GM12878 (cell line): ENCODE measurements around the gene SUSD1. TPM values are rescaled to one million over a fixed set of nuclear protein-coding genes. Genes with fewer than 3 reads are reported as not detected.

Experiments used
- ATAC-seq: fragments of 200-7000 bp; cut with Tn5 transposase; 3 replicates; pipeline ENCODE4 v1.9.1; 2020; ENCODE audit warnings: mild to moderate bottlenecking, moderate library complexity
- BruUV-seq: library from RNA; stranded (reverse); fragments of 400-500 nt; replicated peaks from 2 replicates; lab custom pipeline; 2021; lab: Mats Ljungman, UMichigan
- CTCF ChIA-PET: fragments of 300-600 bp; sonication (Branson Sonifier 250); formaldehyde crosslinking; extraction: SDS; loops from one replicate; lab custom pipeline; 2021; ENCODE audit warnings: inconsistent platforms; lab: Yijun Ruan, JAX
- POLR2A ChIA-PET: fragments of 350-600 bp; formaldehyde crosslinking; extraction: SDS; loops from one replicate; lab custom pipeline; 2021; ENCODE audit warnings: inconsistent platforms; lab: Charles Lee
- RAD21 ChIA-PET: fragments of 300-600 bp; sonication (Branson Sonifier 250); formaldehyde crosslinking; loops from one replicate; lab custom pipeline; 2023; ENCODE audit warnings: antibody characterized with exemption; ENCODE audit not compliant: unreplicated experiment; lab: Charles Lee
- SMC1A ChIA-PET: fragments of 300-600 bp; sonication (Branson Sonifier 250); formaldehyde crosslinking; loops from one replicate; lab custom pipeline; 2023; ENCODE audit not compliant: unreplicated experiment, uncharacterized antibody; lab: Charles Lee
- DNase-seq: peaks from one replicate; pipeline ENCODE4 v3.0.0-alpha.2; 2011; ENCODE audit warnings: low read depth, low spot score
- FAIRE-seq: peaks from 3 replicates; lab custom pipeline; 2011; peaks lifted over from hg19 to GRCh38; lab: Jason Lieb, UNC
- H2AFZ ChIP-seq: 2 replicates; pipeline ENCODE4 v1.6.0; 2011; ENCODE audit warnings: low read depth, low read length, control low read depth; ENCODE audit not compliant: control insufficient read depth
- H3K27ac ChIP-seq: 2 replicates; pipeline ENCODE4 v1.5.1; 2011; ENCODE audit warnings: control low read depth; ENCODE audit not compliant: control insufficient read depth, insufficient read depth
- H3K27me3 ChIP-seq, 2 experiments: replicated peaks in 1 of 2; 2 replicates each; pipeline versions ENCODE4 v1.6.0 to v1.6.1; 2011; ENCODE audit warnings: low read length in 1 of 2; ENCODE audit not compliant: control insufficient read depth in 2 of 2, insufficient read depth in 2 of 2
- H3K36me3 ChIP-seq, 2 experiments: 2 replicates each; pipeline ENCODE4 v1.5.1; 2011; ENCODE audit warnings: low read length in 1 of 2; ENCODE audit not compliant: control insufficient read depth in 2 of 2, insufficient read depth in 2 of 2
- H3K4me1 ChIP-seq: 2 replicates; pipeline ENCODE4 v1.6.1; 2011; ENCODE audit warnings: mild to moderate bottlenecking, low read length, moderate library complexity, mixed read lengths; ENCODE audit not compliant: control insufficient read depth, insufficient read depth
- H3K4me2 ChIP-seq: 2 replicates; pipeline ENCODE4 v1.6.0; 2011; ENCODE audit warnings: control low read depth; ENCODE audit not compliant: control insufficient read depth, insufficient read depth
- H3K4me3 ChIP-seq: fragments of 200-600 bp; sonication (generic); 2 replicates; pipeline ENCODE4 v1.5.1; 2016
- H3K79me2 ChIP-seq: 2 replicates; pipeline ENCODE4 v1.6.0; 2011; ENCODE audit warnings: low read length; ENCODE audit not compliant: control insufficient read depth, insufficient read depth
- H3K9ac ChIP-seq: 2 replicates; pipeline ENCODE4 v1.8.0; 2011; ENCODE audit warnings: low read length, control low read depth, mixed read lengths; ENCODE audit not compliant: control insufficient read depth, insufficient read depth
- H3K9me3 ChIP-seq: replicated peaks from 3 replicates; pipeline ENCODE4 v1.5.1; 2011; ENCODE audit warnings: mild to moderate bottlenecking, low read length; ENCODE audit not compliant: control insufficient read depth, insufficient read depth
- H4K20me1 ChIP-seq: 2 replicates; pipeline ENCODE4 v1.6.0; 2011; ENCODE audit not compliant: control insufficient read depth, insufficient read depth
- FOXM1 ChIP-seq: IDR thresholded peaks from 2 replicates; pipeline ENCODE4 v1.6.1; 2012; ENCODE audit warnings: low read depth, mild to moderate bottlenecking, inconsistent platforms, low read length, moderate library complexity
- KAT2A ChIP-seq: conservative IDR thresholded peaks from 2 replicates; pipeline ENCODE4 v1.6.1; 2011; ENCODE audit warnings: low read depth, low read length; ENCODE audit not compliant: control insufficient read depth
- NFYA ChIP-seq: IDR thresholded peaks from 2 replicates; pipeline ENCODE4 v1.6.1; 2011; ENCODE audit warnings: low read depth, mild to moderate bottlenecking, low read length, improper control_type of control experiment, borderline replicate concordance
- RUNX3 ChIP-seq: IDR thresholded peaks from 2 replicates; pipeline ENCODE4 v1.6.1; 2012; ENCODE audit warnings: low read length, inconsistent platforms
- WGBS: methylation state at CpG from one replicate; pipeline ENCODE4 v1.1.6; 2016; ENCODE audit warnings: low lambda C conversion rate; ENCODE audit not compliant: insufficient replicate concordance, insufficient coverage; ENCODE audit errors: missing lambda C conversion rate; 5-methylcytosine and 5-hydroxymethylcytosine counted together
- in situ Hi-C: fragments of 300-500 bp; cut with MboI; formaldehyde crosslinking; loops from 9 replicates; pipeline ENCODE4 v1.14.3; 2018; ENCODE audit warnings: mixed read lengths
- intact Hi-C: fragments of 100-400 bp; cut with micrococcal nuclease; formaldehyde crosslinking; loops from one replicate; pipeline ENCODE4 v1.14.2; 2022; ENCODE audit not compliant: unreplicated experiment
- polyA plus RNA-seq, 11 experiments: library from polyadenylated mRNA; depleted of rRNA in 4 of 11; unstranded in 6 of 11; stranded (reverse) in 5 of 11; fragments of >200 nt; fragmentation: Nextera tagmentation in 4 of 11; fragmentation: Illumina TruSeq in 1 of 11; extraction: Ambion mirVana in 4 of 11; extraction: Trizol in 1 of 11; gene quantifications; 1 replicate in 1 of 11; 2 replicates in 10 of 11; pipeline versions ENCODE4 v1.2.1 to v1.2.3, GENCODE V29; 2011 to 2016; ENCODE audit warnings: inconsistent platforms in 2 of 11, missing spikeins in 2 of 11, low read depth in 1 of 11
- total RNA-seq, 4 experiments: library from RNA; depleted of rRNA in 3 of 4; stranded (reverse); fragments of >200 nt in 3 of 4; fragmentation: Illumina TruSeq in 1 of 4; extraction: Trizol in 1 of 4; gene quantifications; 2 replicates each; pipeline versions ENCODE4 v1.2.1 to v1.2.3, GENCODE V29; 2013 to 2021
- TF ChIP-seq, protein P1 (sequence below): IDR thresholded peaks from 2 replicates; pipeline ENCODE4 v1.6.1; 2012; ENCODE audit warnings: low read depth, low read length, improper control_type of control experiment

Gene SUSD1
- total and polyA plus RNA-seq, 10 of the 15 experiments (the other 5 are each of a cell fraction or from before 2014, with no cell fraction given) = 6.7 to 20.8 (median 13.2) TPM

GRCh38 chr9:112084907-112085306 is 90.2 kb downstream of the SUSD1 start:
- intact Hi-C loops (loop anchor here (5.0 to 10.0 kb wide), 2 partner anchors 710 to 737 kb away; no protein-coding TSS in a partner anchor), in situ Hi-C loops (loop anchor here (5.0 kb wide), 1 partner anchor 277 kb away; no protein-coding TSS in a partner anchor)
- no TSS peak for BruUV-seq

GRCh38 chr9:112084334-112084733 is 90.8 kb downstream of the SUSD1 start:
- no peak overlapping the region for H3K4me3 ChIP-seq
- H3K79me2 ChIP-seq = no peaks in the 10 kb centered on the region

More at GRCh38 chr9:112084907-112085306, 90.2 kb downstream of the SUSD1 start:
- H3K27ac ChIP-seq = no peak overlapping the region
- POLR2A ChIA-PET = interaction anchor here (0.9 to 1.3 kb wide), 2 partner anchors 9 to 247 kb away, joined by 3 to 5 read pairs; no protein-coding TSS in a partner anchor
- FAIRE-seq (no peak), DNase-seq (no peak), ATAC-seq (no peak)
- no peak overlapping the region for H2AFZ ChIP-seq
- H3K36me3 ChIP-seq = no peaks in the 10 kb centered on the region
- H3K4me2 ChIP-seq = no peak overlapping the region
- H3K27me3 ChIP-seq = no peaks in the 10 kb centered on the region
- no peaks in the 10 kb centered on the region for H3K79me2 ChIP-seq
- no peak overlapping the region for H3K9ac ChIP-seq
- no peaks in the 10 kb centered on the region for H3K9me3 ChIP-seq
- no peaks in the 10 kb centered on the region for H4K20me1 ChIP-seq
- no peak for TF ChIP-seq FOXM1
- SMC1A ChIA-PET = interaction anchor here (0.7 to 6.1 kb wide), 12 partner anchors 9 to 735 kb away, joined by 3 to 56 read pairs (median 4); no protein-coding TSS in a partner anchor
- CTCF ChIA-PET = interaction anchor here (0.6 to 18.1 kb wide), 11 partner anchors 10 to 818 kb away, joined by 3 to 292 read pairs (median 4); partner anchors contain the start of gene UGCG
- no peaks in the 10 kb centered on the region; the same call in 1 of the 2 replicates for H3K4me1 ChIP-seq
- RAD21 ChIA-PET = interaction anchor here (0.7 to 3.7 kb wide), 8 partner anchors 9 to 735 kb away, joined by 3 to 13 read pairs (median 7); partner anchors contain the start of gene HSDL2
- WGBS = 66% methylated on average over 2 of the region's 2 CpGs
- no peak overlapping the region for H3K4me3 ChIP-seq

More at GRCh38 chr9:112084334-112084733, 90.8 kb downstream of the SUSD1 start:
- Histone ChIP-seq H3K4me2 (no peak overlapping the region), H3K9ac (no peak overlapping the region), H3K36me3 (no peaks in the 10 kb centered on the region), H3K27me3 (no peaks in the 10 kb centered on the region), H3K4me1 (no peaks in the 10 kb centered on the region; the same call in 1 of the 2 replicates), H3K9me3 (no peaks in the 10 kb centered on the region), H2AFZ (no peak overlapping the region), H3K27ac (no peak overlapping the region), H4K20me1 (no peaks in the 10 kb centered on the region)
- ChIA-PET POLR2A (interaction anchor here (1.3 kb wide), 1 partner anchor 9 kb away, joined by 5 read pairs; no protein-coding TSS in a partner anchor), CTCF (interaction anchor here (0.8 to 18.1 kb wide), 10 partner anchors 9 to 819 kb away, joined by 3 to 292 read pairs (median 6); partner anchors contain the start of gene UGCG), RAD21 (interaction anchor here (0.7 to 3.7 kb wide), 7 partner anchors 9 to 325 kb away, joined by 4 to 13 read pairs (median 7); partner anchors contain the start of gene HSDL2), SMC1A (interaction anchor here (0.6 to 6.1 kb wide), 15 partner anchors 8 to 736 kb away, joined by 3 to 56 read pairs (median 3); no protein-coding TSS in a partner anchor)
- intact Hi-C loops (loop anchor here (10.0 kb wide), 1 partner anchor 710 kb away; no protein-coding TSS in a partner anchor), in situ Hi-C loops (no loop called here)
- TF ChIP-seq, protein P1, sequence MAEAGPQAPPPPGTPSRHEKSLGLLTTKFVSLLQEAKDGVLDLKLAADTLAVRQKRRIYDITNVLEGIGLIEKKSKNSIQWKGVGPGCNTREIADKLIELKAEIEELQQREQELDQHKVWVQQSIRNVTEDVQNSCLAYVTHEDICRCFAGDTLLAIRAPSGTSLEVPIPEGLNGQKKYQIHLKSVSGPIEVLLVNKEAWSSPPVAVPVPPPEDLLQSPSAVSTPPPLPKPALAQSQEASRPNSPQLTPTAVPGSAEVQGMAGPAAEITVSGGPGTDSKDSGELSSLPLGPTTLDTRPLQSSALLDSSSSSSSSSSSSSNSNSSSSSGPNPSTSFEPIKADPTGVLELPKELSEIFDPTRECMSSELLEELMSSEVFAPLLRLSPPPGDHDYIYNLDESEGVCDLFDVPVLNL = no peak
- TF ChIP-seq RUNX3 (peak; percentile 22; the same call in 1 of the 2 replicates), KAT2A (no peak), NFYA (no peak)
- BruUV-seq = no TSS peak
- FAIRE-seq (no peak), ATAC-seq (peak; percentile 56), DNase-seq (no peak)
- 33% methylated on average over 3 of the region's 3 CpGs for WGBS
